Stimulated activated CD8-positive, alpha-beta memory T cell treated with anti-CD3 and anti-CD28 coated beads, Interleukin-7, amount 100 ng/mL, for 48 hours (primary cell): ENCODE results near the gene METTL3.
A peak's percentile ranks its signal among the peaks of the same experiment; 100 is the strongest.

ENCODE experiments used
- DNase-seq, 2 donors: peaks; one replicate each; pipeline ENCODE4 v3.0.0-alpha.2; 2020; ENCODE audit warnings: low read depth in 1 of 2; ENCODE audit errors: extremely low read depth in 1 of 2

METTL3 gene

DNA sequence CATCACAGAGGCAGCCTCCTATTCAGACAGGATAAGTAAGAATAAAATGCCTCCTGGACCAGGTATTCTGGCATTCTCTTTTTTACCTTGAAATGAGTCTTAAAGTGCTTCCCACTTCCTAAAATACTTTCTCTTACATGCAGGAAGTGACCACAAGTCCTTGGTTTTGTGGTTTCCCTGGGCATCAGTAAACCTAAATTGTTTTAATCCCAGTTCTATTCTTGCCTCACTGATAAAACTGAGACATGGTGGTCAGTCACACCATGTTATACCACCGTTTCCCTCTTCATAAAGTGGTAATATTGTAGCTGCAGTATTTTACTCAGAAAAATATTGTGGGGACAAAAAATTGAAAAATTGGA lies 16.2 kb upstream of the METTL3 start:
- no peak for DNase-seq

DNA sequence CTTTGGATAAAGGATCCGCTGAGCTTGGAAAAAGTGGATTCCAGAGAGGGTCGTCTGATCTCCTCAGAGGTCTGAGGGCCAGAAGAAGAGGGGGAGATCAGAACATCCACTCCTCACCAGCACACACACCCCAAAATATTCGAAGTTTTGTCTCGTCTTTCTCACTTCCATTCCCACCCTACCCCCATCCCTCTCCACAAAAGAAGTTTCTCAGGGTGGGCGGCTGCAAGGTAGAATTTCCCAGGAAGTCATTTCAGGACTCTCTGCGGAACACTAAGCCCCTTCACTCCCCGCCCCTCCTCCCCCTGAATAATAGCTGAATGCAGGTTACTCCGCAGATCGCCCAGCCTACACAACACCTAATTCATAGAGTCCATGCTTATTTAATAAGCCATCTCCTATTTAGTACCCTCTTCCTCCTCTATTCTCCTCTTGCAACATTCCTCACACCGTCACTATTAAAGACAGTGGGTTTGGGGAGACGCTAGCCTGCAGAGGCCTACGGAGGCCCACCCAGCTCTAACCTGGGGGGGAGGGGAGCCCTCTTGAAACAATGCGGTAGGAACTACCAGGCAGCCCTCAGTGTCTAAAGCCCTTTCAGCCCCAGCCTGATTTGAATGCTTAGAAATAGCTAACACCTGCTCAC lies 15.7 kb upstream of the METTL3 start:
- no peak for DNase-seq

DNA sequence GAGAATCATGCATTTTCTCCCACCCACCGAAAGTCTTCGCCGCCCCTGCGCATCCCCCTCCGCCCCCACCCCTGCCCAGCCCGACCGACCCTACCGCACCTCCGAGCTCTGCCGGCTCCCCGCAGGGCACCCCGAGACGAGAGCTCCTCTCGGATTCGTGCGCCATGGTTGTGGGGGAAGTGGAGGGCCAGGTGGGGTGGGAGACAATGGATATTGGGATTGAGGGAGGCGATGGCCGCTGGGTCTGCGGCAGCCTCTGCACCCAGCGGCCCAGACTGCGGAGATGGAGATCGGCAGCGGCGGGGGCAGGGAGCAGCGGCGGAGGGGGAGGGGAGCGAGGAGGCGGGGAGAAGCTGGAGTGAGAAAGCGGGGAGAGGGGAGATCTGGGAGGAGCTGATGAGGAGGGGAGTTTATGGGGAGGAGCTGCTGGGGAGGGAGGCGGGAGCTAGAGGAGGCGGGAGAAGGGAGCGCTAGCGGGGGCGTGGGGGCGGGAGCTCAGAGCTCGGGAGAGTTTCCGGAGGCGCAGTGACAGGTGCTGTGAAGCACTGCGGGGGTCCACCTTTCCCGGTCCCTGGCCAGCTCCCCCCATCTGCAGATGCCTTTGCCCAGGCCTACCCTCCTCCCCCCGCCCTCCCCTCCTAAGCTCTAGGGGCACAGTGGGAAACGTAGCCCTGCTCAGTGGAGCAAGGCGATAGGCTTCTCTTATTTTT lies 15.0 kb upstream of the METTL3 start, which contains the start of gene SALL2:
SALL2 (minus strand) TSS at position 385 of the 710 bp plus-strand sequence; CDS start at position 166, 219 bp downstream.
- DNase-seq: peak; percentile 24 to 64

- DNase-seq: no peak
Measured at GRCh38 chr14:21525571-21525961, 14.4 kb upstream of the METTL3 start.

DNA sequence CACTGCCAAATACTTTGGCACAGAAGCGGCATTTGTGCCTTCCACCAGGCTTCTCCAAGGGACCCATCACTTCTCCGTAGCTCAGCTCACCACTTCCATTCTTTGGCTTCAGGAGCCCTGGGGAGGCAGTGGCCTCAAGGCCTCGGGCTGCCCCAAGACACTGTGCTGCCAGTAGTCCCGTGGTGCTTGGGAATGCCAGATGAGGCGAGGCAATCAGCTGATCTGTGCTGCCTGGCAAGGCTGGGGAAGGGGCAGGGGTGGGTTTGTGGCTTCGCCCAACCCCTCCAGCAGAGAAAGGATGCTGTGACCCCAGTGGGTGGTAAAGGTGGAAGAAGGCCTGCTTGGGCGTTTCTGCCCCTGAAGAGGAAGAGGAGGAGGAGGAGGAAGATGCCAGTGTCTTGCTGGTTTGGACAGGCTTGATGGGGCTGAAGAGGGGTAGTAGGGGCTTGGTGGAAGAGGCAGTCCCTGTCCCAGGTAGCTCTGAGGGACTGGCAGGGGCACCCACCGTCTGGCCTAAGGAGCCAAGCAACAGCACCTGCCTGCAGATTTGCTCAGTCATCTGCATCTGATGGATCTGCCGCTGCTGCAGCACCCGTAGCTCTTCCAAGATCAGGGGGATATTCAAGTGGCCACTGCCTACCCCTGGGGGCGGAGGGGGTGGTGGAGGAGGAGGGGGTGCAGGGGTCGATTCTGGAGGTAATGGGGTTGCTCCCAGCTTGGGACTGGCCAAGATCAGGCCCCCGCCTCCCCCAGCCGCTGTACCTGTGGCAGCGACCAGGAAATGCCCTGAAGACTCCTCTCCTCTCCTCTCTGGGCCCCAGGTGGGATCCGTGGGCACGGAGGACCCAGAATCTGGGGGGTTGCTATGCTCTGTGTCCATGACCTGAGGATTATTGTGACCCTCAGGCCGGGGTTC lies 13.7 kb upstream of the METTL3 start:
- no peak for DNase-seq

GRCh38 chr14:21523203-21523602 lies 12.1 kb upstream of the METTL3 start:
- no peak for DNase-seq

- no peak for DNase-seq
Measured at GRCh38 chr14:21521501-21521900, 10.4 kb upstream of the METTL3 start.

DNA sequence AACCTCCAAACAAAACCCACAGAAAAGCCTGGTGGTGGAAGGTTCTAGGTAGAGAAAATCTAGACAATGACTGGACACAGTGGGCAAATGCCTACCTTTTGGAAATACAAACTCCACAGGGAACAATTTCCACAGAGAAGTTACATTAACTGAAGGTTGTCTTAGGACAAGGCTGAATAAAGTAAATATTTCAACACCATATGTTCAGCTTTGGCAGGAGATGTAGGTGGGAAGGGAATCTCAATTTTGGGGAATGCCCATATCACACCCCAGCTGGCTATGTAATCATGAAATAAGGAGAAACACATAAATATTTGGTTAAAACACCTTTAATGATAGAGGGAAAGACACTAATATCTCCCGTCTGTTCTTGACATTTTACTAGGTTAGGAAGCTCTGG lies 9.6 kb upstream of the METTL3 start:
- no peak for DNase-seq

- DNase-seq: no peak
Measured at GRCh38 chr14:21518725-21519124, 7.6 kb upstream of the METTL3 start.

- no peak for DNase-seq
Measured at GRCh38 chr14:21514341-21514740, 3.2 kb upstream of the METTL3 start.

DNA sequence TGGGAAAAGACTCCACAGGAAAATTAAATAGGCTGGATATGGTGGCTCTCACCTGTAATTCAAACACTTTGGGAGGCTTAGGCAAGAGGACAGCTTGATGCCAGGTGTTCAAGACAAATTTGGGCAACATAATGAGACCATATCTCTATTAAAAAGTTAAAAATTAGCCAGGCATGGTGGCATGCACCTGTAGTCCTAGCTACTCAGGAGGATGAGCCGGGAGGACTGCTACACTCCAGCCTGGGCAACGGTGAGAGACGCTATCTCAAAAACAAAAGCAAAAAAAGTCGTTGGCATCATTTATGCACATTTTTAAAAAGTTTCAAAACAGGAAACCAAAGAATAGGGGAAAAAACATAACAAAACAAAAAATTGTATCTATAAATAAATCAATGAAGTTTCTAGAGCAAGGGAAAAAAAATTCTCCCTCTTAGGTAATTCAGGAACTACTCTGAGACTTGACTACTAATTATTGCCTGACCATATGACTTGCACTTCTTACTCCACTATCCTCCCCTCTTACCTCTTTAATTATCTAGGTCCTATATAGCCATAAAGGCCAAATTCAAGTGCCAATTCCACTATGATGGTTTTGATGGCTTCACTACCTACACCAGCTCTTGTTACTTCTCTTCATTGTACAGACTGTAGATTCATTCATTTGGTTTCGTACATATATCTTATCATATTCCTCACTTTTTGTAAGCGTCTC lies 1.6 kb downstream of the METTL3 start:
- no peak for DNase-seq

DNA sequence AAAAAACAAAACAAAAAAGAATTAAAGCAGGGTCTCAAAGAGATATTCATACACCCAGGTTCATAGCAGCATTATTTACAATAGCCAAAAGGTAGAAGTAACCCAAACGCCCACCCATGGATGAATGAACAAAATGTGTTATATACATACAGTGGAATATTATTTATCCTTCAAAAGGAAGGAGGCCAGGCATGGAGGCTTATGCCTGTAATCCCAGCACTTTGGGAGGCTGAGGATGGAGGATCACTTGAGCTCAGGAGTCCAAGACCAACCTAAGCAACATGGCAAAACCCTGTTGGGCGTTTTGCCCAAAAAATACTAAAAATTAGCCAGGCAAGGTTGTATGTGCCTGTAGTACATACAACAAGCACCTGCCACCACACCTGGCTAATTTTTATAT lies 4.6 kb downstream of the METTL3 start:
- DNase-seq: no peak

DNA sequence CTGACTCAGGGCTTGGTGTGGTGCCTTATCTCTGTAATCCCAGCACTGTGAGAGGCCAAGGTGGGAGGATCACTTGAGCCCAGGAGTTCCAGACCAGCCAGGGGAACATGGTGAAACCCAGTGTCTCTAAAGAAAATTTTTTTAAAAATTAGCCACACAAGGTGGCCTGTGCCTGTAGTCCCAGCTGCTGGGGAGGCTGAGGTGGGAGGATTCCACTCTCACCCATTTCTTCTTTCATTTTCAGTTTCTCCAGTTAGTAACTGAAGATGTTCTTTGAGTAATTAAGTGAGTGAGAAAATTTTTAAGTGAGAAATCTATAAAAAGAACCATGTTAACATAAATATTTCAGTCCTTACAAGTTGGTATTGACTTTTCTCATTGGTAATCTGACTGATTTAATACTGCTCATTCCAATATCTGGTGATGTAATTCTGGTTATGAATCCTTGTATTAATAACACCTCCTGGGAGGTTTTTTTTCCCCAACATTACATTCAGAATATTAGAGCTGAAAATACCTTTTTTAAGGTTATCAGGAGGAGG lies 6.1 kb downstream of the METTL3 start:
- DNase-seq: no peak

DNA sequence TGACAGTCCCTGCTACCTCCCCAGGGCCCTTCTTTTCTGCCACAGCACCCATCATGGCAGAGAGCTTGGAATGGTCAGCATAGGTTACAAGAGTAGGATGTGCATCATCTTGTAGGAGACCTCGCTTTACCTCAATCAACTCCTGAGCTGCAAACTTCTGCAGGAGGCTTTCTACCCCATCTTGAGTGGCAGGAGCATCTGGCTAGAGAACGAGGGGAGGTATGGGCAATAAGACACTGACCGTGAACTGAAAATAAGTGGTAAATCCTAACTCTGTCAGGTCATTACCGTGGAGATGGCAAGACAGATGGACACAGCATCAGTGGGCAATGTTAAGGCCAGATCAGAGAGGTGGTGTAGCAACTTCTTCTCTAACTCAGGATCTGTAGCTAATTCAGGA lies 7.8 kb downstream of the METTL3 start:
- DNase-seq: no peak

- DNase-seq: no peak
Measured at GRCh38 chr14:21501568-21501967, 9.6 kb downstream of the METTL3 start.

- no peak for DNase-seq
Measured at GRCh38 chr14:21498540-21499526, 12.3 kb downstream of the METTL3 start.

GRCh38 chr14:21496453-21496852 lies 14.7 kb downstream of the METTL3 start:
- DNase-seq: no peak

GRCh38 chr14:21494902-21495762 lies 16.0 kb downstream of the METTL3 start:
- DNase-seq: no peak
